IPS-18c (cell line): ENCODE measurements around the gene DMD.
"Not testable (repeated sequence)": the region's sequence is repeated elsewhere in the genome, so short reads cannot be mapped to it uniquely, and the experiment has no call there.

ENCODE experiments used
- H3K4me3 ChIP-seq: 2 replicates; pipeline ENCODE4 v1.7.0; 2013; ENCODE audit warnings: low read depth, mild to moderate bottlenecking, low read length, moderate library complexity; ENCODE audit not compliant: insufficient read depth
- H3K9me3 ChIP-seq: one replicate; pipeline ENCODE4 v1.6.1; 2013; ENCODE audit warnings: mild to moderate bottlenecking, low read length, moderate library complexity; ENCODE audit not compliant: control insufficient read depth, insufficient read depth

Gene DMD

GRCh38 chrX:32839781-32840180 lies 371.6 kb downstream of the DMD start:
- Histone ChIP-seq H3K9me3 (no peaks in the 10 kb centered on the region), H3K4me3 (no peak overlapping the region)

GRCh38 chrX:32825009-32825408 lies 386.3 kb downstream of the DMD start:
- Histone ChIP-seq H3K9me3 (no peaks in the 10 kb centered on the region), H3K4me3 (no peak overlapping the region)

DNA sequence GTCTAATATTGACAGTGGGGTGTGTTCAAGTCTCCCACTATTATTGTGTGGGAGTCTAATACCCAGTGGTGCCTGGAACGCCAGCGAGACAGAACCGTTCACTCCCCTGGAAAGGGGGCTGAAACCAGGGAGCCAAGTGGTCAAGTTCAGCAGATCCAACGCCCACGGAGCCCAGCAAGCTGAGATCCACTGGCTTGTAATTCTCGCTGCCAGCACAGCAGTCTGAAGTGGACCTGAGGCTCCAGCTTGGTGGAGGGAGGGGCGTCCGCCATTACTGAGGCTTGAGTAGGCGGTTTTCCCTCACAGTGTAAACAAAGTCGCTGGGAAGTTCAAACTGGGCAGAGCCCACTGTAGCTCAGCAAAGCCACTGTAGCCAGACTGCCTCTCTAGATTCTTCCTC lies 407.3 kb downstream of the DMD start:
- Histone ChIP-seq H3K9me3 (no peaks in the 10 kb centered on the region), H3K4me3 (no peak overlapping the region)

DNA sequence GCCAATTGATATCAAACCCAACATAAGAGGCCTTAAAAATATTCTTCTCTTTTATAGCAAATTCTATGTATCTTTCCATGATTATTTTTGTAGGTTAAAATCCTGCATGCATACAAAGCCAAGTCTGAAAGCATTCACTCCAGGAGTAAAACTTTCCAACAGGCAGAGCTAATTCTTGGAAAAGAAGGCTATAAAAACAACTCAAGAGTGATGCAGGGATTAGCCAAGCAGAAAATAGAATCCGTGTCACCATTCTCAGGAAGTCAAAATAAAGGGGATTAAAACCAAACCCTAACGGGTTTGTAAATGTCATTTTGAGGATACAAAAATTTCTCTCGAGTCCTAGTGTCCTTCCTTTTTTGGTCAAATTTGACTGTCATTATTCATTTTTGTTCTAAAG lies 412.4 kb downstream of the DMD start:
- Histone ChIP-seq H3K9me3 (no peaks in the 10 kb centered on the region), H3K4me3 (no peak overlapping the region)

- Histone ChIP-seq H3K4me3 (no peak overlapping the region), H3K9me3 (no peaks in the 10 kb centered on the region)
Observed at GRCh38 chrX:32788936-32789335, 422.4 kb downstream of the DMD start.

GRCh38 chrX:32780109-32780508 lies 431.2 kb downstream of the DMD start:
- peaks cover 6% of the 10 kb centered on the region for H3K9me3 ChIP-seq
- no peak overlapping the region for H3K4me3 ChIP-seq

DNA sequence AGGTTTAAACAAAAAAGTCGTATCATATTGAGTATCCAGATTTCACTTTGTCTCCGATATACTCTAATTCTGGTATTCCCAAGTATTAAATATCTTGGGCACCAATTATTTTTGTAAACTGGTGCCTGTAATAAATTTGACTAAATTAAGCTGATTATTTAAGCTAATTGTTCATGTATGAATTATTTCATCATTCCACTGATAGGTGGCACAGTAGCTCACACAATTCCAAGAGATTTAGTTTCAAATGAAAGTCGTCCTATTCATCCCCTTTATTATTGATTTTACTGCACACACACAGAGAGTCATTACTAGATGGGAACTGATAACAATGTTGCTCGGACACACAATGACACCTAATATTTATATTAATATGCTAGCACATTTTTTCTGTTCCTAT lies 432.4 kb downstream of the DMD start:
- H3K9me3 ChIP-seq = peaks cover 6% of the 10 kb centered on the region
- no peak overlapping the region for H3K4me3 ChIP-seq

DNA sequence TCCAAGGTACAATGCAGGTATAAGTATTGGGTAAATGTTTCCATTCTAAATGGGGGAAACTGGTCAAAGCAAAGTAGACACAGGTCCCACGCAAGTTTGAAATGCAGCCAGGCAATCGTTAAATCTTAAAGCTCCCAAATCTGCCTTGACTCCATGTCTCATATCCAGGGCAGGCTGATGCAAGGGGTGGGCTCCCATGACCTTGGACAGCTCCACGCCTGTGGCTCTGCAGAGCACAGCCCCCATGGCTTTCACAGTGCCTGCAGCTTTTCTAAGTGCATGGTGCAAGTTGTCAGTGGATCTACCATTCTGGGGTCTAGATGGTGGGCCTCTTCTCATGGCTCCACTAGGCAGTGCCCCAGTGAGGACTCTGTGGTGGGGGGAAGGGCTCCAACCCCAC lies 436.4 kb downstream of the DMD start:
- H3K9me3 ChIP-seq = peaks cover 6% of the 10 kb centered on the region
- no peak overlapping the region for H3K4me3 ChIP-seq

DNA sequence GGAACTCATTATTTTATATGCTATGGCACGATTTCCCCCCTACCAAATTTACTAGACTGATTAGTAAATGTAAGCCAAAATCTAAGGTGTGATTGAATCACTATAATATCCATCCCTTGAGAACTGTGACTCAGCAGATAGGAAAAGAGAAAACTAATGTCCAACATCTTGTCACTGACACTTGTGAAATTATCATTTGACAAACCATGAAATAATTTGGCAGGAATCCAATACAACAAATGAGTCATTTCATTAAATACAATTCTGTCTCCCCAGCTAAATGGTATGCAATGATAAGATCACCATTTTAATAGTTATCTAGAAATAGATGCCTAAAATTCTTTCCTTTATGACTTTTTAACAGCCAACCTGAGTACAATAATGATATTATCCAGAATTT lies 462.3 kb downstream of the DMD start:
- Histone ChIP-seq H3K4me3 (no peak overlapping the region), H3K9me3 (no peaks in the 10 kb centered on the region)

- Histone ChIP-seq H3K4me3 (no peak overlapping the region), H3K9me3 (no peaks in the 10 kb centered on the region)
Observed at GRCh38 chrX:32745323-32745722, 466.0 kb downstream of the DMD start.

GRCh38 chrX:32744921-32745320 lies 466.4 kb downstream of the DMD start:
- no peaks in the 10 kb centered on the region for H3K9me3 ChIP-seq
- no peak overlapping the region for H3K4me3 ChIP-seq

GRCh38 chrX:32741910-32742309 lies 469.4 kb downstream of the DMD start:
- no peak overlapping the region for H3K4me3 ChIP-seq
- H3K9me3 ChIP-seq = no peaks in the 10 kb centered on the region

- no peak overlapping the region for H3K4me3 ChIP-seq
- H3K9me3 ChIP-seq = no peaks in the 10 kb centered on the region
Observed at GRCh38 chrX:32708542-32708941, 502.8 kb downstream of the DMD start.

- H3K9me3 ChIP-seq = not testable (repeated sequence)
Observed at GRCh38 chrX:32705385-32705784, 506.0 kb downstream of the DMD start.

GRCh38 chrX:32687379-32687778 lies 524.0 kb downstream of the DMD start:
- no peaks in the 10 kb centered on the region for H3K9me3 ChIP-seq

More at GRCh38 chrX:32705385-32705784, 506.0 kb downstream of the DMD start:
- H3K4me3 ChIP-seq = not testable (repeated sequence)

GRCh38 chrX:32678487-32678886 lies 532.9 kb downstream of the DMD start:
- no peaks in the 10 kb centered on the region for H3K9me3 ChIP-seq
- H3K4me3 ChIP-seq = no peak overlapping the region

More at GRCh38 chrX:32687379-32687778, 524.0 kb downstream of the DMD start:
- no peak overlapping the region for H3K4me3 ChIP-seq

- H3K9me3 ChIP-seq = no peaks in the 10 kb centered on the region
- no peak overlapping the region for H3K4me3 ChIP-seq
Observed at GRCh38 chrX:32673193-32673592, 538.2 kb downstream of the DMD start.

- Histone ChIP-seq H3K9me3 (no peaks in the 10 kb centered on the region), H3K4me3 (no peak overlapping the region)
Observed at GRCh38 chrX:32662516-32662915, 548.8 kb downstream of the DMD start.

DNA sequence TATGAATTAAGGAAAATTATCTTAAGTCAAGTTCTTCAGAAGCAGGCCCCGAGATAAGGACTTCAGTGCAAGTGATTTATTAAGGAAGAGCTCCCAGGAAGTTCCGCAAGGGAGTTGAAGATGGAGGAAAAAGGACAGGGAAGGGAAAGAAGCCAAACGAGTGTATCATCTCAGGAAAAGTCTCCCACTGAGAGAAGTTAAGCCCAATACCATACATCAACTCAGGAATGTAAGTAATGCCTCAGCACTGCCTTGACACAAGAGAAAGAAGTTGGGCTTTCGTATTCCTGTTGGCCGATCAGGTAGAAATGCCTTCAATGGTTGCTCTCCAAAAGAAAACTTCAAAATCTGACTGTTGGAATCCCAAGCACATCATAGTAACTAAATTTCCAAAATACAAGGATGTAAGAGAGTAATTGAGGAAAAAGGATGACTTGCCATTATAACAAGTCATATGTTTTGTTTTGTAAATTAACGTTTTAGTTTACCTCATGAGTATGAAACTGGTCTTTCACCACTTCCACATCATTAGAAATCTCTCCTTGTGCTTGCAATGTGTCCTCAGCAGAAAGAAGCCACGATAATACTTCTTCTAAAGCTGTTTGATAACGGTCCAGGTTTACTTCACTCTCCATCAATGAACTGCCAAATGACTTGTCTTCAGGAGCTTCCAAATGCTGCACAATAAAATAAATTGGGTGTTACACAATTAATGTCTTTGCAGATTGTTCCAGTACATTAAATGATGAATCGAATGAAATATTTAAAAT lies 566.7 kb downstream of the DMD start:
- H3K4me3 ChIP-seq = no peak overlapping the region
- H3K9me3 ChIP-seq = no peaks in the 10 kb centered on the region
